CD4-positive, alpha-beta T cell treated with Interleukin-12 subunit alpha and Interleukin-12 subunit beta, for 1 hour (primary cell): Measurements from ENCODE around the gene MINAR1.

ENCODE experiments used
- DNase-seq: peaks from one replicate; pipeline ENCODE4 v3.0.0-alpha.2; 2020

The MINAR1 gene

DNA sequence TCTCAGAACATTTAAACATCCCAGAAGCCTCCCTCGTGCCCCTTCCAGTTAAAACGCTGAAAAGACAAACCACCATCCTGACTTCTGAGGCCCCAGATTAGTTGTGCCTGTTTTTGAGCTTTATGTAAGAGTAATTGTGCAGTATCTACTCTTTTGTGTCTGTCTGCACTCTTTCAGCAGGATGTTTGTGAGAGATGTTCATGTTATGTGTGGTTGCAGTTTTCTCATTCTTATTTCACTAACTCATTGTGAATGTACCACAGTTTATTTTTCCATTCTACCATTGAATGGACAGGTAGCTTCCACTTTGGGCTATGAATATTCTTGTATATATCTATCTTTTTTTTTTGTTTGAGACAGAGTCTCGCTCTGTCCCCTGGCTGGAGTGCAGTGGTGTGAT lies 40.3 kb downstream of the MINAR1 start:
- DNase-seq = no peak

- no peak for DNase-seq
Measured at GRCh38 chr15:79474252-79474651, 42.1 kb downstream of the MINAR1 start.

- DNase-seq = no peak
Measured at GRCh38 chr15:79475306-79475705, 43.2 kb downstream of the MINAR1 start.

- DNase-seq = no peak
Measured at GRCh38 chr15:79478108-79478507, 46.0 kb downstream of the MINAR1 start.

- DNase-seq = no peak
Measured at GRCh38 chr15:79479616-79480015, 47.5 kb downstream of the MINAR1 start.

- DNase-seq = no peak
Measured at GRCh38 chr15:79481793-79482192, 49.7 kb downstream of the MINAR1 start.
